Lower leg skin (tissue), 3 donors: ENCODE data around the gene GSE1.

Experiments
- CTCF ChIP-seq, 3 donors: fragments of 450-650 bp; IDR thresholded peaks; one replicate each; pipeline ENCODE4 v1.5.1; 2016; ENCODE audit warnings: antibody characterized with exemption in 3 of 3, mild to moderate bottlenecking in 3 of 3, moderate library complexity in 2 of 3
- POLR2A ChIP-seq, 2 donors: fragments of 450-650 bp; IDR thresholded peaks; one replicate each; pipeline ENCODE4 v1.6.1; 2016 to 2017; ENCODE audit warnings: antibody characterized with exemption in 2 of 2, mild to moderate bottlenecking in 1 of 2, moderate library complexity in 1 of 2

GRCh38 chr16:85627526-85628264 is 14.6 kb downstream of the GSE1 start:
- no peak for TF ChIP-seq CTCF (IDR thresholded peaks at IDR 0.05)
- TF ChIP-seq POLR2A (IDR thresholded peaks at IDR 0.05) = no peak
